Panc1 (cell line): ENCODE measurements around the gene REV1. TPM values are rescaled to one million over a fixed set of nuclear protein-coding genes. Genes with fewer than 3 reads are reported as not detected.

ENCODE experiments used
- ATAC-seq: fragments of 200-7000 bp; cut with Tn5 transposase; 2 replicates; pipeline ENCODE4 v1.9.1; 2020; ENCODE audit warnings: mild to moderate bottlenecking, moderate library complexity
- BruUV-seq: library from RNA; stranded (reverse); fragments of 400-500 nt; replicated peaks from 2 replicates; lab custom pipeline; 2021; lab: Mats Ljungman, UMichigan
- CTCF ChIA-PET: fragments of 300-600 bp; sonication (Branson Sonifier 250); formaldehyde crosslinking; loops from one replicate; lab custom pipeline; 2022; ENCODE audit warnings: antibody characterized with exemption; lab: Charles Lee
- POLR2A ChIA-PET: fragments of 300-600 bp; sonication (Branson Sonifier 250); formaldehyde crosslinking; loops from one replicate; lab custom pipeline; 2022; ENCODE audit warnings: antibody characterized with exemption; lab: Charles Lee
- DNase-seq: peaks from one replicate; pipeline ENCODE4 v3.0.0-alpha.2; 2010; ENCODE audit warnings: low read depth, low spot score
- H3K27ac ChIP-seq: 2 replicates; pipeline ENCODE4 v1.5.1; 2011; ENCODE audit warnings: mild to moderate bottlenecking, low read length, inconsistent platforms
- H3K27me3 ChIP-seq: fragments of 200-500 bp; sonication (Bioruptor generic); 2 replicates; pipeline ENCODE4 v1.6.0; 2014; ENCODE audit warnings: low read length, inconsistent platforms; ENCODE audit not compliant: control insufficient read depth, insufficient read depth
- H3K36me3 ChIP-seq: fragments of 200-500 bp; sonication (Bioruptor generic); 2 replicates; pipeline ENCODE4 v1.5.1; 2014; ENCODE audit warnings: inconsistent platforms, mild to moderate bottlenecking, low read length, moderate library complexity; ENCODE audit not compliant: control insufficient read depth, insufficient read depth
- H3K4me1 ChIP-seq: 2 replicates; pipeline ENCODE4 v1.5.1; 2011; ENCODE audit warnings: inconsistent platforms, mild to moderate bottlenecking, low read length, moderate library complexity; ENCODE audit not compliant: control insufficient read depth, insufficient read depth
- H3K4me3 ChIP-seq, 2 experiments: 2 replicates each; pipeline ENCODE4 v1.5.1; 2011 to 2012; ENCODE audit warnings: low read depth in 2 of 2, low read length in 2 of 2, mild to moderate bottlenecking in 2 of 2, inconsistent platforms in 1 of 2, moderate library complexity in 1 of 2
- H3K9me3 ChIP-seq: fragments of 200-500 bp; sonication (Bioruptor generic); 2 replicates; pipeline ENCODE4 v1.5.1; 2014; ENCODE audit warnings: low read depth, mild to moderate bottlenecking, inconsistent platforms, low read length, moderate library complexity; ENCODE audit not compliant: control insufficient read depth, insufficient read depth
- CTCF ChIP-seq: fragments of 450-650 bp; IDR thresholded peaks from 2 replicates; pipeline ENCODE4 v1.5.1; 2017; ENCODE audit warnings: mild to moderate bottlenecking
- POLR2AphosphoS5 ChIP-seq: IDR thresholded peaks from 2 replicates; pipeline ENCODE4 v1.6.1; 2012; ENCODE audit warnings: mild to moderate bottlenecking, low read depth, low read length, moderate library complexity
- REST ChIP-seq, 2 experiments: IDR thresholded peaks; 2 replicates each; pipeline ENCODE4 v1.6.1; 2011 to 2012; ENCODE audit warnings: low read depth in 2 of 2, control low read depth in 1 of 2, low read length in 1 of 2, mild to moderate bottlenecking in 1 of 2, moderate library complexity in 1 of 2; ENCODE audit not compliant: insufficient read depth in 1 of 2
- SIN3A ChIP-seq: IDR thresholded peaks from 2 replicates; pipeline ENCODE4 v1.6.1; 2012; ENCODE audit warnings: low read depth, mild to moderate bottlenecking, low read length, moderate library complexity, borderline replicate concordance; ENCODE audit not compliant: insufficient read depth
- TCF7L2 ChIP-seq: IDR thresholded peaks from 2 replicates; pipeline ENCODE4 v1.6.1; 2011; ENCODE audit warnings: mild to moderate bottlenecking, low read depth, low read length, inconsistent platforms
- in situ Hi-C: cut with HindIII; loops from 2 replicates; pipeline ENCODE4 v1.10.0; 2016; ENCODE audit warnings: low sequenced_read_pairs, low pct_unique_long_range_greater_than_20kb
- intact Hi-C: fragments of 100-400 bp; cut with micrococcal nuclease; formaldehyde crosslinking; loops from one replicate; pipeline ENCODE4 v1.10.0; 2022; ENCODE audit not compliant: unreplicated experiment
- total RNA-seq: library from RNA; stranded (reverse); gene quantifications from one replicate; pipeline ENCODE4 v1.2.1, GENCODE V29; 2021; ENCODE audit not compliant: unreplicated experiment

REV1 gene
- total RNA-seq, 1 experiment from 2014 or later: 35.0 TPM

GRCh38 chr2:99445065-99445464, 44.8 kb downstream of the REV1 start:
- Histone ChIP-seq H3K36me3 (no peaks in the 10 kb centered on the region; the same call in 1 of the 2 replicates), H3K4me1 (no peaks in the 10 kb centered on the region), H3K27me3 (no peaks in the 10 kb centered on the region), H3K9me3 (no peaks in the 10 kb centered on the region), H3K4me3 (no peak overlapping the region), H3K27ac (no peak overlapping the region)
- in situ Hi-C loops: no loop called here
- no peak for TF ChIP-seq POLR2AphosphoS5
- TF ChIP-seq SIN3A: no peak
- no peak for TF ChIP-seq CTCF
- no peak for TF ChIP-seq TCF7L2
- no peak for TF ChIP-seq REST (IDR thresholded peaks at IDR 0.05; ENCODE audit: insufficient read depth in 1 of 2, low read depth in 2 of 2, low read length in 1 of 2)
- POLR2A ChIA-PET: no interaction called here
- CTCF ChIA-PET: no interaction called here
- ATAC-seq: no peak
- BruUV-seq: no TSS peak
- DNase-seq: no peak
- intact Hi-C loops: no loop called here

- no TSS peak for BruUV-seq
- no peak for ATAC-seq
- POLR2A ChIA-PET: no interaction called here
These were observed 45.6 kb downstream of the REV1 start for GRCh38 chr2:99444222-99444621.

More at GRCh38 chr2:99444222-99444621, 45.6 kb downstream of the REV1 start:
- Histone ChIP-seq H3K4me3 (no peak overlapping the region), H3K36me3 (peaks cover 2% of the 10 kb centered on the region; the same call in 1 of the 2 replicates), H3K27me3 (no peaks in the 10 kb centered on the region), H3K9me3 (no peaks in the 10 kb centered on the region), H3K27ac (no peak overlapping the region), H3K4me1 (no peaks in the 10 kb centered on the region)
- intact Hi-C loops (no loop called here), in situ Hi-C loops (no loop called here)
- no peak for DNase-seq
- TF ChIP-seq CTCF (no peak), SIN3A (no peak), TCF7L2 (no peak), POLR2AphosphoS5 (no peak), REST (IDR thresholded peaks at IDR 0.05; ENCODE audit: insufficient read depth in 1 of 2, low read depth in 2 of 2, low read length in 1 of 2) (no peak)
- CTCF ChIA-PET: no interaction called here
